Adipocyte (in vitro differentiated cells): ENCODE results near the gene RNU1-3.
"Not testable (repeated sequence)": the region's sequence is repeated elsewhere in the genome, so short reads cannot be mapped to it uniquely, and the experiment has no call there.

Experiments
- DNase-seq: peaks from one replicate; pipeline ENCODE4 v3.0.0-alpha.2; 2015; ENCODE audit warnings: low read depth
- H3K27me3 ChIP-seq: replicated peaks from 2 replicates; pipeline ENCODE4 v1.7.0; 2013; ENCODE audit warnings: mild to moderate bottlenecking, low read length, moderate library complexity; ENCODE audit not compliant: control insufficient read depth, insufficient read depth
- H3K36me3 ChIP-seq: 2 replicates; pipeline ENCODE4 v1.7.0; 2013; ENCODE audit warnings: low read length, mild to moderate bottlenecking, moderate library complexity; ENCODE audit not compliant: control insufficient read depth, insufficient read depth, severe bottlenecking
- H3K4me1 ChIP-seq: 2 replicates; pipeline ENCODE4 v1.7.0; 2013; ENCODE audit warnings: mild to moderate bottlenecking, low read length, moderate library complexity; ENCODE audit not compliant: control insufficient read depth, insufficient read depth
- H3K4me3 ChIP-seq: 2 replicates; pipeline ENCODE4 v1.7.0; 2013; ENCODE audit warnings: mild to moderate bottlenecking, low read length, moderate library complexity
- H3K9ac ChIP-seq: 2 replicates; pipeline ENCODE4 v1.7.0; 2013; ENCODE audit warnings: mild to moderate bottlenecking, low read length, moderate library complexity
- H3K9me3 ChIP-seq: 2 replicates; pipeline ENCODE4 v1.7.0; 2013; ENCODE audit warnings: mild to moderate bottlenecking, low read length, moderate library complexity; ENCODE audit not compliant: control insufficient read depth

RNU1-3 gene

DNA sequence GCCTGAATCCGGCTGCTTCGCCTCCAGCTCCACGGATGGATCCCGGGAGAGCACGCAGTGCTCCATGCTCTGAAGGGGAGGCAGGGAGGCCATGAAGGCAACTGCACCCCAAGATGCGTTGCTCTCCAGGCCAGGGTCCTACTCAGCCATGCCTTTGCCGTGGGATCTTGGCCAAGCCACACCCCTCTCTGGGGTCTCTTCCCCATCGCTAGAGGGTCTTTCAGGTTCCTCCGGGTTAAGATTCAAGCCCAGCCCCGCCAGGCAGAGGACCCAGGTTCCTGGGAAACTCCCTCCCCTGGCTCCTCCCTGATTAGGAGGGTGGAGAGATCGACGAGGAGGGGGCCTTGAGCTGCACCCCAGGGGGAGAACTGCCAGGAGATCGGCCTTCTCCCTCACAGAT is 37.3 kb upstream of the RNU1-3 start:
- H3K4me3 ChIP-seq, H3K9ac ChIP-seq, H3K4me1 ChIP-seq, H3K36me3 ChIP-seq, H3K27me3 ChIP-seq, H3K9me3 ChIP-seq, DNase-seq: not testable (repeated sequence)

DNA sequence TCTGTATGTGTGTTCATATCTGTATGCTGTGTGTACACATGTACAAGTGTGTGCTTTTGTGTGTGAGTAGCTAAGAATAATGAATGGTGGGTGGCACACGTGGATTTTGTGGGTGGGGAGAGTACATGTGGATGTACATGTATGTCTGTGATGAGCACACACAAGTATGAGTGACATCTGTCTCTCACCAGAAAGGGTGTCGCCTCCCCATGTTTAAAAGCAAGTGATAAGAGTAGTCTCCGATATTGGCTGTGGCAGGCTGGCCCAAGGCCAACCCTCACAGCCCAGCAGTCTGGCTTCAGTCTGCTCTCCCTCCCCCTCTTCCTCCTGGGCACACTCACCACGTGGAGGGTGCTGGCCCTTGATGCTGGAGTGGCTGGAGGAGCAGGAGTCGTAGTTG is 36.9 kb upstream of the RNU1-3 start:
- not testable (repeated sequence) for H3K4me1 ChIP-seq, H3K27me3 ChIP-seq, H3K9me3 ChIP-seq, H3K36me3 ChIP-seq, H3K9ac ChIP-seq, H3K4me3 ChIP-seq, DNase-seq

DNA sequence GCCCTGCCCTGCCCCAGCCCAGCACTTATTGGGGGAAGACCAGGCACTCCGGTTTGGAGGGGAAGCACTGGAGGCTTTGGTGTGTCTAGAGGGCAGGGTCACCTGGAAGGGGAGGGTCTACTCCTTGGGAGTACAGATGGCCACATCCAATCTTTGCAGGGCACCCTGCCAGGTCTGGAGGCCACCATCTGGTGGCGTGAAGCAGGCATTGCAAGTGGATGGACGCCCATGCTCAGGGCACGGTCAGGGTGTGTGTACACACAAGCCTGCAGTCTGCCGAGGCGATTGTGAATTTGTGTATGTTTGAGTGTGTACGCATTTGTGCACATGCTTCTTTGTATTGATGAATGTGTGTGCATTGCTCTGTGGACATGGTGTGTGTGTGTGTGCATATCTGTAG is 36.4 kb upstream of the RNU1-3 start:
- H3K9me3 ChIP-seq, H3K4me3 ChIP-seq, H3K27me3 ChIP-seq, H3K36me3 ChIP-seq, H3K9ac ChIP-seq, DNase-seq, H3K4me1 ChIP-seq: not testable (repeated sequence)

- H3K9me3 ChIP-seq: not testable (repeated sequence)
Observed at GRCh38 chr1:16702280-16702679, 35.5 kb upstream of the RNU1-3 start.

DNA sequence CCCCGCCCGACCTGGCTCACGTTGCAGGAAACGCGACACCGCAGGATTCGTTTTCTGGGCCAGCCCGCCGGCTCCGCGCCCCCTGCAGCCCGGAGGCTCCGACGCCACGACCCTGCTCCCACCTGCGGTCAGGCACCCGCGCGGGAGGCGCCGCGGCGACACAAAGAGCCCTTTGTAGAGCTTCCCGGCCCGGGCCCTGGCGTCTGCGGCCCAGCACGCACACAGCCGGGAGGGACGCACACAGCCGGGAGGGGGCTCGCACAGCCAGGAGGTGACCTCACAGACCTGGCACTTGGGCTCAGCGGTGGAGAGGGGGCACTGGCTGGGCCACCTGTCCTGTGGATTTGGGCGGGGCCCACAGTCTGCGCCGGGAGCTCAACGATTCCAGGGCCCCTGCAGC is 34.4 kb upstream of the RNU1-3 start:
- H3K4me3 ChIP-seq, DNase-seq, H3K9me3 ChIP-seq, H3K4me1 ChIP-seq, H3K27me3 ChIP-seq, H3K36me3 ChIP-seq, H3K9ac ChIP-seq: not testable (repeated sequence)

More at GRCh38 chr1:16702280-16702679, 35.5 kb upstream of the RNU1-3 start:
- H3K4me1 ChIP-seq, DNase-seq, H3K4me3 ChIP-seq, H3K36me3 ChIP-seq, H3K9ac ChIP-seq, H3K27me3 ChIP-seq: not testable (repeated sequence)

GRCh38 chr1:16700138-16700895 is 33.6 kb upstream of the RNU1-3 start:
- DNase-seq, H3K36me3 ChIP-seq, H3K27me3 ChIP-seq, H3K4me1 ChIP-seq, H3K9me3 ChIP-seq, H3K9ac ChIP-seq, H3K4me3 ChIP-seq: not testable (repeated sequence)

- not testable (repeated sequence) for H3K4me1 ChIP-seq, H3K4me3 ChIP-seq, H3K9ac ChIP-seq, H3K27me3 ChIP-seq, H3K9me3 ChIP-seq, DNase-seq, H3K36me3 ChIP-seq
Observed at GRCh38 chr1:16699440-16699839, 32.7 kb upstream of the RNU1-3 start.

DNA sequence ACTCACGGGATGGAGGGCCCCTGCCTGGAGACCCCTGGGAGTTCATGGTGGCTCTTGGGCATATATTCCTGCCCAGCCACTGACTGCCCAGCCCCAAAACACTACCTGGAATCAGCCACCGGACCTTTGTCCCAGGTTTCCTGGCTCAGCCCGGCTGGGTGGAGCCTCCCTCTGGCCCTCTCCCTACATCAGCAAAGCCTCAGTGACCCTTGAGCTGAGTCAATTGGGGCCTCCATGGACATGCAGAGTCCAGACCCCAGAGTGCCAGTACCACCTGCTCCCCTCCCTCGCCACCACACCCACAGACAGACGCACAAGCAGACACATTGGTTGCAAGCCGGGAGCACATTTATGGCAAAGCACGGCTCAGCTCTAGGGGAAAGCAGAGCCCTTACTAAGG is 30.4 kb upstream of the RNU1-3 start:
- not testable (repeated sequence) for H3K9me3 ChIP-seq, H3K4me1 ChIP-seq, H3K27me3 ChIP-seq, H3K9ac ChIP-seq, H3K36me3 ChIP-seq, H3K4me3 ChIP-seq, DNase-seq

DNA sequence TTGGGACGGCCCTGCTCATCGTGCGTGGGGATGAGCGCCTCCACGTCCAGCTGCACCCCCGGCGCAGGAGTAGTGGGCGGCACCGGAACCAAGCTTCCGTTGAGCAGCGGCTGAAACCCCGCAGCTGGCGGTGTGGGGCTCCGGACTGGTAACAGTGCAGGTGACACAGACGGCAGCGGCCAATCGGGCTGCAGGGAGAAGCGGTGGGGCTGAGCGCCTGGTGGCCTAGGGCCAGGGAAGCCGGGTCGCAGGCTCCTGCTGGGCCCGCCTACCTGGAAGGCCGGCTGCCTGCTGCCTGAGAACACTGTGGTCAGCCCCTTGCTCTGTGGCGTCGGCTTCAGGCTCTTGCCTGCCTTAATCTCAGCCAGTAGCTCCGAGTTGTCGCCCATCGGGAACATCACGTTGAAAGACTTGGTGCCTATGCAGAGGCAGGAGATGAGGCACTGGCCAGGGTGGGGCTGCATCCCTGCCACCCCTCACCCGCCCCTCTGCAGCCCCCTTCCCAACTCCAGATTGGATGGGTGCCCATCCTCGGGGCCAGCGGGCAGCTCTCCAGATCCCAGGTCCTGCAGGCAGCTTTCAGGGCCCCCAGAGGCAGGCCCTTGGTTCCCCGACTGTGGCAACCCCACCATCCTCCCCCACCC is 29.9 kb upstream of the RNU1-3 start:
- not testable (repeated sequence) for DNase-seq, H3K4me3 ChIP-seq, H3K27me3 ChIP-seq, H3K9me3 ChIP-seq, H3K9ac ChIP-seq, H3K36me3 ChIP-seq, H3K4me1 ChIP-seq

- not testable (repeated sequence) for H3K9me3 ChIP-seq, H3K27me3 ChIP-seq, H3K9ac ChIP-seq, H3K4me1 ChIP-seq, H3K36me3 ChIP-seq, H3K4me3 ChIP-seq, DNase-seq
Observed at GRCh38 chr1:16694308-16694702, 27.6 kb upstream of the RNU1-3 start.

DNA sequence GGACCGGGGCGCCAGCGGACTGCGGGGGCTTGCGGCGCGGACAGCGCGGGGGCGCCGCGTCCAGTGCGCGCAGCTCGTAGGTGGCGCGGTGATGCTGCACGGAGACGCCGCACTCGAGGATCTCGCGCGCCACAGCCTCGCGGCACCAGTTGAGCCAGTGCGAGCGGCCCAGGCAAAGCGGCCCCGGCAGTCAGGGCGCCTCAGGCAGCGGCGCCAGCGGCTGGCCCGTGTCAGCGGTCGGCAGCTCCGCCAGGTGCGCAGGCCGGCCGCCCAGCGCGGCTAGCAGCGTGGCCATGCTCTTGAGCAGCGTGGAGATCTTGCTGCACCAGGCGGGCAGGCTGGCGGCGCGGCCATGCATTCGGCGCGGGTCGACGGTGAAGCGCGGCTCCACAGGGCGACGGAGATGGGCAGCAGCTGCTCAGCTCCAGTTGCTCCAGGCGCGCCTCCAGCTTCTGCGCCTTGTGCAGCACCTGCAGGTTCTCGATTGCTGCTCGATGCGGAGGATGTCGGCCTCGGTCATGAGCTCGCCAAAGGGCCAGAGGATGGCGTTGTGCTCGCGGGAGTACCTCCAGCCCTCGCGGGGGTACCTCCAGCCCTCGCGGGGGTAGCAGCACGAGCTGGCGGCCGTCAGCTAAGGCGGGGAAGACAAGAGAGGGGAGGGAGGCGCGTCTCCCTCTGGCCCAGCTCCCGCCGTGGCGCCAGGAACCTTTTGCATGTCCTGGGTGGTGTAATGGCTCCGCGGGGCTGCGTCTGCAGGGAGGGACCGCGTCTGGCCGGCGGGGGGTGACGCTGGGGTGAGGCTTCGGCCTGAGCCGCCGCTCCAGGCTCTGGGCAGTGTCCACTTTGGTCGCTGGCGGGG is 26.9 kb upstream of the RNU1-3 start:
- H3K4me1 ChIP-seq, H3K9ac ChIP-seq, H3K36me3 ChIP-seq, H3K4me3 ChIP-seq, H3K9me3 ChIP-seq, H3K27me3 ChIP-seq, DNase-seq: not testable (repeated sequence)
